Gastroesophageal sphincter (tissue), 3 donors: ENCODE measurements around the gene LPP.

ENCODE experiments used
- EP300 ChIP-seq: sonication (generic); formaldehyde crosslinking; IDR thresholded peaks from one replicate; pipeline ENCODE4 v1.6.1; 2017; ENCODE audit warnings: antibody characterized with exemption, mild to moderate bottlenecking
- POLR2A ChIP-seq, 2 donors: fragments of 450-650 bp; IDR thresholded peaks; one replicate each; pipeline ENCODE4 v1.6.1; 2017; ENCODE audit warnings: antibody characterized with exemption in 2 of 2, mild to moderate bottlenecking in 2 of 2, moderate library complexity in 1 of 2
- POLR2AphosphoS5 ChIP-seq: sonication (generic); formaldehyde crosslinking; IDR thresholded peaks from one replicate; pipeline ENCODE4 v1.6.1; 2017; ENCODE audit warnings: antibody characterized with exemption
- TF ChIP-seq, protein P1 (sequence below), 4 experiments: fragments of 200-600 bp in 2 of 4; fragments of 450-650 bp in 2 of 4; sonication (generic) in 1 of 4; IDR thresholded peaks; one replicate each; pipeline ENCODE4 v1.5.1; 2017 to 2019; ENCODE audit warnings: antibody characterized with exemption in 4 of 4, mild to moderate bottlenecking in 2 of 4, moderate library complexity in 2 of 4

GRCh38 chr3:188627652-188628051 is 473.7 kb downstream of the LPP start:
- TF ChIP-seq, protein P1, sequence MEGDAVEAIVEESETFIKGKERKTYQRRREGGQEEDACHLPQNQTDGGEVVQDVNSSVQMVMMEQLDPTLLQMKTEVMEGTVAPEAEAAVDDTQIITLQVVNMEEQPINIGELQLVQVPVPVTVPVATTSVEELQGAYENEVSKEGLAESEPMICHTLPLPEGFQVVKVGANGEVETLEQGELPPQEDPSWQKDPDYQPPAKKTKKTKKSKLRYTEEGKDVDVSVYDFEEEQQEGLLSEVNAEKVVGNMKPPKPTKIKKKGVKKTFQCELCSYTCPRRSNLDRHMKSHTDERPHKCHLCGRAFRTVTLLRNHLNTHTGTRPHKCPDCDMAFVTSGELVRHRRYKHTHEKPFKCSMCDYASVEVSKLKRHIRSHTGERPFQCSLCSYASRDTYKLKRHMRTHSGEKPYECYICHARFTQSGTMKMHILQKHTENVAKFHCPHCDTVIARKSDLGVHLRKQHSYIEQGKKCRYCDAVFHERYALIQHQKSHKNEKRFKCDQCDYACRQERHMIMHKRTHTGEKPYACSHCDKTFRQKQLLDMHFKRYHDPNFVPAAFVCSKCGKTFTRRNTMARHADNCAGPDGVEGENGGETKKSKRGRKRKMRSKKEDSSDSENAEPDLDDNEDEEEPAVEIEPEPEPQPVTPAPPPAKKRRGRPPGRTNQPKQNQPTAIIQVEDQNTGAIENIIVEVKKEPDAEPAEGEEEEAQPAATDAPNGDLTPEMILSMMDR (IDR thresholded peaks at IDR 0.05) = no peak
- TF ChIP-seq EP300 (no peak), POLR2A (IDR thresholded peaks at IDR 0.05) (no peak), POLR2AphosphoS5 (peak; percentile 38)
